Testis (tissue), 2 donors: ENCODE measurements around the gene AFAP1.

Experiments
- POLR2A ChIP-seq: fragments of 450-650 bp; IDR thresholded peaks from one replicate; pipeline ENCODE4 v1.6.1; 2017; ENCODE audit warnings: antibody characterized with exemption, mild to moderate bottlenecking, moderate library complexity
- TF ChIP-seq, protein P1 (sequence below), 3 experiments: fragments of 450-650 bp in 2 of 3; fragments of 200-600 bp in 1 of 3; sonication (generic) in 1 of 3; IDR thresholded peaks; one replicate each; pipeline ENCODE4 v1.5.1; 2016 to 2019; ENCODE audit warnings: antibody characterized with exemption in 3 of 3, mild to moderate bottlenecking in 2 of 3, moderate library complexity in 1 of 3

- TF ChIP-seq, protein P1, sequence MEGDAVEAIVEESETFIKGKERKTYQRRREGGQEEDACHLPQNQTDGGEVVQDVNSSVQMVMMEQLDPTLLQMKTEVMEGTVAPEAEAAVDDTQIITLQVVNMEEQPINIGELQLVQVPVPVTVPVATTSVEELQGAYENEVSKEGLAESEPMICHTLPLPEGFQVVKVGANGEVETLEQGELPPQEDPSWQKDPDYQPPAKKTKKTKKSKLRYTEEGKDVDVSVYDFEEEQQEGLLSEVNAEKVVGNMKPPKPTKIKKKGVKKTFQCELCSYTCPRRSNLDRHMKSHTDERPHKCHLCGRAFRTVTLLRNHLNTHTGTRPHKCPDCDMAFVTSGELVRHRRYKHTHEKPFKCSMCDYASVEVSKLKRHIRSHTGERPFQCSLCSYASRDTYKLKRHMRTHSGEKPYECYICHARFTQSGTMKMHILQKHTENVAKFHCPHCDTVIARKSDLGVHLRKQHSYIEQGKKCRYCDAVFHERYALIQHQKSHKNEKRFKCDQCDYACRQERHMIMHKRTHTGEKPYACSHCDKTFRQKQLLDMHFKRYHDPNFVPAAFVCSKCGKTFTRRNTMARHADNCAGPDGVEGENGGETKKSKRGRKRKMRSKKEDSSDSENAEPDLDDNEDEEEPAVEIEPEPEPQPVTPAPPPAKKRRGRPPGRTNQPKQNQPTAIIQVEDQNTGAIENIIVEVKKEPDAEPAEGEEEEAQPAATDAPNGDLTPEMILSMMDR (IDR thresholded peaks at IDR 0.05): no peak
- no peak for TF ChIP-seq POLR2A
Observed at GRCh38 chr4:7761312-7761711, 178.3 kb downstream of the AFAP1 start.
